ENCODE measurements around the gene BMP7.

BMP7 gene

GRCh38 chr20:57234556-57235251 lies 31.7 kb downstream of the BMP7 start:
- no peak for TF ChIP-seq CTCF (IDR thresholded peaks at IDR 0.05; ENCODE audit: low read depth, low read length)
- H3K4me3 ChIP-seq (ENCODE audit: low read depth, low read length) = no peak overlapping the region

DNA sequence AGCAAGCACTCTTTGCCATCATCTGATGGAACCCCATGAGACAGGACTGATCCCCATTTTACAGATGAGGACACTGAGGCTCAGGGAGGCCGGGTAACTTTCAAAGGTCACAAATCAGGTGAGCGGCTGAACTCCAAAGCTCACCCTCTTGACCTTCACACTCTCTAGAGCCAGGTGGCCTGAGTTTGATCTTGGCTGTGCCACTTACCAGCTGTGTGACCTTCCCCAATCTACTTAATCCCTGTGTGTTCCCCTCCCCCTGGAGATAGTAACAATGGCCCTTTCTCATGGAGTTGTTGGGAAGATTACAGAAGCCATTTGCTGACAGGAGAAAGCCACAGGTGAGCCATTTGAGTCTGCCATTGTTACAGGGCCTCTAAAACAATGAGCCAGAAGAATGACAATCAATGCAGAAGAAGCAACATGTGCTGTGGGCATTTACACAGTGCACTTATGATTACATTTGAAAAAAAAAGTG lies 34.5 kb downstream of the BMP7 start:
- TF ChIP-seq CTCF (IDR thresholded peaks at IDR 0.05; ENCODE audit: low read depth, low read length) = no peak

GRCh38 chr20:57231161-57231560 lies 35.3 kb downstream of the BMP7 start:
- TF ChIP-seq CTCF (IDR thresholded peaks at IDR 0.05; ENCODE audit: low read depth, low read length) = no peak
- H3K4me3 ChIP-seq (ENCODE audit: low read depth, low read length) = no peak overlapping the region

More for the DNA sequence above, 34.5 kb downstream of the BMP7 start:
- H3K4me3 ChIP-seq (ENCODE audit: low read depth, low read length) = no peak overlapping the region

- H3K4me3 ChIP-seq (ENCODE audit: low read depth, low read length) = no peak overlapping the region
- TF ChIP-seq CTCF (IDR thresholded peaks at IDR 0.05; ENCODE audit: low read depth, low read length) = no peak
Observed at GRCh38 chr20:57230247-57230646, 36.2 kb downstream of the BMP7 start.

- no peak for TF ChIP-seq CTCF (IDR thresholded peaks at IDR 0.05; ENCODE audit: low read depth, low read length)
- no peak overlapping the region for H3K4me3 ChIP-seq (ENCODE audit: low read depth, low read length)
Observed at GRCh38 chr20:57229490-57229889, 37.0 kb downstream of the BMP7 start.

- TF ChIP-seq CTCF (IDR thresholded peaks at IDR 0.05; ENCODE audit: low read depth, low read length) = no peak
- no peak overlapping the region for H3K4me3 ChIP-seq (ENCODE audit: low read depth, low read length)
Observed at GRCh38 chr20:57225830-57226229, 40.6 kb downstream of the BMP7 start.

DNA sequence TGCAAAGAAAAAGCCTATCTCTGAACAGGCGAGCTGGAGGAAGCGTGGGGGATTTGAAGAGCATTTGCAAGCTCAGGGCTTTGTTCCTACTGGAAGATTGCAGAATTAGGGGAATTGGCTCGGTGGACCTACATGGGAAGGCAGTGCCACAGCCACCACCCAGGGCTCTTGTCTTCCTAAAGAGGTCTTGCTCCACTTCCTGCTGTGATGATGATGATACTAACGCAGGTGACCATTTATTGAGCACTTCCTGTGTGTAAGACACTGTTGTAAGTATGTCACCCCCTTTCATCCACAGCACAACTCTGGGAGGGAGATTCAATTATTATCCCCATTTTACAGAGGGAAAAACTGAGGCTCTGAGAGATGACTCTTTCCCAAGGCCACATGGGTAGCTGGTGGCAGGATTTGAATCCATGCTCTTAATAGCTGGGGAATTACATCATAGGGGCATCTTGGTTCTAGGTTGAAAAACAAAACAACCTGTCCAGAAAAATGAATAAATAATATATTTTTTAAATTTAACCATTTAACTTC lies 41.2 kb downstream of the BMP7 start:
- no peak for TF ChIP-seq CTCF (IDR thresholded peaks at IDR 0.05; ENCODE audit: low read depth, low read length)
- no peak overlapping the region for H3K4me3 ChIP-seq (ENCODE audit: low read depth, low read length)

Measured in WI38 (cell line).